Activated T-helper 1 cell treated with anti-CD3 and anti-CD28 coated beads, Interleukin-12 subunit alpha, Interleukin-12 subunit beta, Interleukin-2, Interleukin-4 antibody, amounts not matched to agents 30 ng/mL and 10 ng/mL and 1 ng/mL, durations not matched to agents 14 hours and 24 hours and 36 hours (primary cell): ENCODE data around the gene FBXL7. TPM values are rescaled to one million over a fixed set of nuclear protein-coding genes. Genes with fewer than 3 reads are reported as not detected.

Source experiments
- DNase-seq: peaks from one replicate; pipeline ENCODE4 v3.0.0; 2021; ENCODE audit warnings: low spot score
- H3K27ac Mint-ChIP-seq: one replicate; pipeline ENCODE4 v1.8.0; 2021; ENCODE audit warnings: mild to moderate bottlenecking, mixed read lengths
- H3K27me3 Mint-ChIP-seq: one replicate; pipeline ENCODE4 v1.8.0; 2022; ENCODE audit warnings: mild to moderate bottlenecking, moderate library complexity, mixed read lengths; ENCODE audit not compliant: insufficient read depth
- H3K36me3 Mint-ChIP-seq: one replicate; pipeline ENCODE4 v1.8.0; 2021; ENCODE audit warnings: low read depth, mixed read lengths
- H3K4me1 Mint-ChIP-seq: one replicate; pipeline ENCODE4 v1.8.0; 2021; ENCODE audit warnings: low read depth, mixed read lengths
- H3K4me3 Mint-ChIP-seq: one replicate; pipeline ENCODE4 v1.8.0; 2021; ENCODE audit warnings: mild to moderate bottlenecking, moderate library complexity, mixed read lengths
- H3K9me3 Mint-ChIP-seq: one replicate; pipeline ENCODE4 v1.8.0; 2021; ENCODE audit warnings: mixed read lengths
- intact Hi-C: fragments of 100-400 bp; cut with micrococcal nuclease; formaldehyde crosslinking; loops from one replicate; pipeline ENCODE4 v1.15.1; 2024
- total RNA-seq: library from RNA; stranded (reverse); gene quantifications from 2 replicates; pipeline ENCODE4 v1.2.3, GENCODE V29; 2022

Gene FBXL7
- total RNA-seq, 1 donor from 2014 or later = not detected

DNA sequence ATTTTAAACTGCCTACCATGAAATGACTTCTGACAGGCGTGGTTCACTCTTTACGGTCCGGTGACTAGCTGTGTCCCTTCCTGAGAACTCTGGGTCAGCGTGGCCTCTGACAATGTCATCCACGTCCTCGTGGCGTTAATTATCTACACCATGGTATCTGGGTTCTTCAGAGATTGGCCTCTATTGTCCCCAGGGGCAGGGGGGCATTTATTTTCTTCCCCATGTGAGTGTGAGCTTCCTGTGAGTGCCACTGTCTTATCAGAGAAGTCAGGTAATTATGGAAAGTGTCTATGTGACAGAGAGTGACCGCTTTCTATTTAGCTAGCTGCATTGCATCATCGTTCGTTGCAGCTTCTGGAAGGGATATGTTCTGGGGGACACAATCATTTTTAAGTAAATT, 77.2 kb downstream of the FBXL7 start:
- Mint-ChIP-seq H3K4me1 (no peaks in the 10 kb centered on the region), H3K36me3 (no peaks in the 10 kb centered on the region), H3K9me3 (peaks cover 5% of the 10 kb centered on the region), H3K27me3 (no peaks in the 10 kb centered on the region), H3K4me3 (no peak overlapping the region), H3K27ac (no peak overlapping the region)
- intact Hi-C loops = no loop called here
- DNase-seq = no peak

DNA sequence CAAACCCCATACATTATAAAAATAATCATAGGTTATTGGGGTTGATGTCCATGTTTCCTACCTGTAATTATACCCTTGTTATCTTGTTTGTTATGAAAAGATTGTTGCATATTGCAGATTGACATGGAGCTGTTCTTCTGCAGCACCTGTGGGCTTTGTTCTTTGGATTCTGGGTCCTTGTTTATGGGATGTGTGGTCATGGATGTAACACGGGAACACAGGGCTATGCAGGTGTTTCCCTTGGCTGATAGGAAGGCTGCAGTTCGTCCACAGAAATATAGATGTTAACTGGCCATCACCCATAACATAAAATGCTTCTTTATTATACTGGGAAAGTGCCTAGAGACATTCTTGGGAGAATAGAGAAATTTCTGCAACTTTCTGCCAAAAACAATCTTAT, 77.9 kb downstream of the FBXL7 start:
- intact Hi-C loops = no loop called here
- H3K27me3 Mint-ChIP-seq = no peaks in the 10 kb centered on the region
- no peak overlapping the region for H3K4me3 Mint-ChIP-seq
- H3K27ac Mint-ChIP-seq = no peak overlapping the region
- no peaks in the 10 kb centered on the region for H3K36me3 Mint-ChIP-seq
- peaks cover 5% of the 10 kb centered on the region for H3K9me3 Mint-ChIP-seq
- no peaks in the 10 kb centered on the region for H3K4me1 Mint-ChIP-seq
- DNase-seq = no peak

DNA sequence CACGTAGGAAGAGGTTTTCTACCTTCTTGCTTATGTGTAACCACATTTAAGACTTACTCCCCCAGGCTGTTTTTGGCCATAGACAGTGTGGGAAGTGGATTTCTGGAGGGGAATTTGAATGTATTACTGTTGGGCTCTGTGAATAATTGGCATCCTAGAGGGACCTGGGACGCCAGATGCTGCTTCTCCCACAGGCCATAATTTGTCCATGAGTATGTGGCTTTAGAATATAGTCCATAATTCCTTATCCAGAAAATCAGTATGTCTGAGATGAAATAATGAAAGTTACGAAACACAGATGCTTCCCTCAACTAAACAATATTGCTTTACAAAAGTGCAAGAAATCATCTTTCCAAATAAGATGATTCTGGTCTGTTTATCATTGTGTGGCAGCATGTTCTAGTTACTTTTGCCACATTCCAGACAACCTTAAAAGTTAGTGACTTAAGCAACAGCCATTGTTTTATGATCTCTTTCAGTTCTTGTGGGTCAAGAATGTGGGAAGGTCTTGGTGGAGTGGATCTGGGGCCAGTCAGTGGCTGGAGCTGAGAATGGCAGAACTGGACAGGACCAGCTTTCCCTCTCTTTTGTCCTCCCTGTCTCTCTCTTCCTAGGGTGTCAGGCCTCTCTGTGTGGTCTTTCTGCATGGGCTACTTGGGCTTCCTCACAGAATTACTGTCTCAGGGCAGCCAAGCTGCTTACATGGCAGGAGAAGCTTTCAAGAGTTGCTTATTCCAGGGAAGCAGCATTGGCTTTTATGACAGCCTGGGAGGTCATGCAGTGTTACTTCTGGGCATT, 79.4 kb downstream of the FBXL7 start:
- Mint-ChIP-seq H3K27me3 (no peaks in the 10 kb centered on the region), H3K36me3 (no peaks in the 10 kb centered on the region), H3K9me3 (peaks cover 8% of the 10 kb centered on the region), H3K27ac (no peak overlapping the region), H3K4me1 (no peaks in the 10 kb centered on the region), H3K4me3 (no peak overlapping the region)
- DNase-seq = no peak
- intact Hi-C loops = no loop called here

- Mint-ChIP-seq H3K27me3 (no peaks in the 10 kb centered on the region), H3K9me3 (peaks cover 11% of the 10 kb centered on the region), H3K36me3 (no peaks in the 10 kb centered on the region), H3K4me3 (no peak overlapping the region), H3K27ac (no peak overlapping the region), H3K4me1 (no peaks in the 10 kb centered on the region)
- intact Hi-C loops = no loop called here
- DNase-seq = no peak
These were observed 84.5 kb downstream of the FBXL7 start for GRCh38 chr5:15584528-15584927.

DNA sequence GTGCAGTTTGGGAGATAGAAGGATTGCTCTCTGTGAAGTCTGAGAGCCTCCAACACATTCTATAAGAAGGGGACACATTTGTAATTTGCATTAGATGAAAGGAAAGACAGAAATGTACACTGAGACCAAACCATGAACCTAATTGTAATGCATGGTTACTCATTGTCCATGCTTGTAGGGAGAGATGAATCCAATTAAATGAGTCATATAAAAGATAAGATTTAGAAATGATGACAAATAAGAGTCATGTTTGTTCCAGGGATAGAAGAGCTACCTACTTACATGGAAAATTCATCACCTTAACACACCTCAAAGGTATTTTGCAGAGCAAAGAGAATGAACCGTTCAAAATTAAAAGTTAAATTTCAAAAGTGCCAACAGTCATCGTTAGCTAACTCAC, 85.1 kb downstream of the FBXL7 start:
- no peaks in the 10 kb centered on the region for H3K27me3 Mint-ChIP-seq
- no peak overlapping the region for H3K4me3 Mint-ChIP-seq
- DNase-seq = no peak
- no peak overlapping the region for H3K27ac Mint-ChIP-seq
- no peaks in the 10 kb centered on the region for H3K36me3 Mint-ChIP-seq
- H3K4me1 Mint-ChIP-seq = no peaks in the 10 kb centered on the region
- H3K9me3 Mint-ChIP-seq = peaks cover 11% of the 10 kb centered on the region
- intact Hi-C loops = no loop called here

DNA sequence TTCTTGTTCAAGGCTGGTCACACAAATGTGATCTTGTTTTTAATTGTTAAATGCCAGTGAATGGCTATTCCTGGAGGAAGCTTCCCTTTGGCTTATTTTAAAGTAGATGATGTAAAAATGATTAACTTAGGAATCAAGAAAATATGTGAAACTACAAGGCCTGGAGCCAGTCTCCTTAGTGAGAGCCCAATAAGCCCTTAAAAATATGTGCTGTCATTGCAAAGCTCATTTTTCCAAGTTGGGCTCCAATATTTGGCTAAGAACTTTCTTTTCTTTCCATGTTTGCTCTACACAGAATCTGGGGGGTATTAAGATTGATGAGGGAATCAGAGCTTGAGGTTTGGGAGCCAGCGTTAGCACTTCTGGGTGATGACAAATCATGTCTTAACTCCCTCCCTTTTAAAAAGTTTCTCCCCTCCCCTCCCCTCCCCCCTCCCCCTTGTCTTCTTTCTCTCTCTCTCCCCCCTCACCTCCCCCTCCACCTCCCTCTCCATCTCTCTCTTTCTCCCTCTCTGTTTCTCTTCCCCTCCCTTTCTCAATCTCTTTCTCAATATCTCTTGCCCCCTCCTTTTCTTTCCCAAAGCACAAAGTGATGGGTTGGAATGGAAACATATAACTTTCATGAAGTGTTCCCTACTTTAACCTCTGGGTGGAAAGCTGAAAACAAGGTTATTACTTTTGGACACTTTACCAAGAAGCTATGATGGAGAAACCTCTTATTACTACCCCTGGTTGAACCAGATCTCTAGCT, 86.0 kb downstream of the FBXL7 start:
- peaks cover 6% of the 10 kb centered on the region for H3K9me3 Mint-ChIP-seq

GRCh38 chr5:15587916-15588315, 87.9 kb downstream of the FBXL7 start:
- intact Hi-C loops = no loop called here
- Mint-ChIP-seq H3K27ac (no peak overlapping the region), H3K27me3 (no peaks in the 10 kb centered on the region), H3K4me3 (no peak overlapping the region), H3K4me1 (no peaks in the 10 kb centered on the region), H3K36me3 (no peaks in the 10 kb centered on the region), H3K9me3 (peaks cover 6% of the 10 kb centered on the region)
- DNase-seq = no peak

More for the DNA sequence above, 86.0 kb downstream of the FBXL7 start:
- no peak for DNase-seq
- intact Hi-C loops = no loop called here
- Mint-ChIP-seq H3K4me3 (no peak overlapping the region), H3K27me3 (no peaks in the 10 kb centered on the region), H3K27ac (no peak overlapping the region), H3K4me1 (no peaks in the 10 kb centered on the region), H3K36me3 (no peaks in the 10 kb centered on the region)

DNA sequence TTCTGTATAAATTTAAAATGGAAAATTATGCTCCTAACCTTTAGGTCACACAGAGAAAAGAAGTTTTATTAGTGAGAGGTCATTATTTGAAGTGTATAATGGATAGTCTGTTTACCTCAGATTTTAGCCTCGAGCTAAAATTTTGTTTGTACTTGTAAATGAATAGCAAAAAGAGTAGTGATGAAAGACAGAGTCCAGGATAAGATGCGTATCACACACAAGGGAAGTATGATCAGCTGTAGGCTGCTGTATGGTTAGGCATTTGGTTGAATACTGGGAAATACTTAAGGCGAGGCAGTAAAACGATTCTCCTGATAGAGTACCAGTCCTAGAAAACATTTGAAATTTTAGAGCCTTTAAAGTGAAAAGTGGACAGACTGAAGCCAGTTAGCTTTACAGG, 92.7 kb downstream of the FBXL7 start:
- Mint-ChIP-seq H3K36me3 (no peaks in the 10 kb centered on the region), H3K27ac (no peak overlapping the region), H3K4me3 (no peak overlapping the region), H3K9me3 (no peaks in the 10 kb centered on the region), H3K27me3 (no peaks in the 10 kb centered on the region), H3K4me1 (no peaks in the 10 kb centered on the region)
- DNase-seq = no peak
- intact Hi-C loops = no loop called here

- Mint-ChIP-seq H3K36me3 (no peaks in the 10 kb centered on the region), H3K9me3 (no peaks in the 10 kb centered on the region), H3K4me1 (no peaks in the 10 kb centered on the region), H3K27me3 (no peaks in the 10 kb centered on the region), H3K27ac (no peak overlapping the region), H3K4me3 (no peak overlapping the region)
- DNase-seq = no peak
- intact Hi-C loops = no loop called here
These were observed 95.1 kb downstream of the FBXL7 start for GRCh38 chr5:15594977-15595568.

GRCh38 chr5:15595929-15596328, 95.9 kb downstream of the FBXL7 start:
- no peak for DNase-seq
- Mint-ChIP-seq H3K9me3 (no peaks in the 10 kb centered on the region), H3K27ac (no peak overlapping the region), H3K4me3 (no peak overlapping the region), H3K27me3 (no peaks in the 10 kb centered on the region), H3K4me1 (no peaks in the 10 kb centered on the region), H3K36me3 (no peaks in the 10 kb centered on the region)
- intact Hi-C loops = no loop called here

- DNase-seq = no peak
- no peak overlapping the region for H3K27ac Mint-ChIP-seq
- H3K36me3 Mint-ChIP-seq = no peaks in the 10 kb centered on the region
- H3K9me3 Mint-ChIP-seq = no peaks in the 10 kb centered on the region
- intact Hi-C loops = no loop called here
- H3K27me3 Mint-ChIP-seq = no peaks in the 10 kb centered on the region
- H3K4me1 Mint-ChIP-seq = no peaks in the 10 kb centered on the region
- H3K4me3 Mint-ChIP-seq = no peak overlapping the region
These were observed 97.0 kb downstream of the FBXL7 start for GRCh38 chr5:15596936-15597335.

DNA sequence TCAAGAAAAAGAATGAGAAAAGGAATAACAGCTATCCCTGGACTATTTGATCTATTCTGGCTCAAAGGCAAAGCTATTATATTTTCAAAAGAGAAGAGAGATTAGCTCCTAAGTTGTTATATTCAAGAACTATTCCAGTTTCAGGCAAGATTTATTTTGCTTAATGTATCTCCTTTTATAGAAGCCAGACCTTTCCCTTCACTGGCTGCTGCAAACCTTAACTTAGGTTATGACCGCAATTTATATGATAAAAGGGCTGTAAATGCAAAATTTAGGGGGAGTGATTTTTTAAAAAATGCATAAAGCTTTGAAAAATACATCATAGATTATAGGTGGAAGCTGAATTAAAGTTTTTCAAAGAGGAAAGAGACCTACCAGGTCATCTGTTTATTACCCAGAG, 97.8 kb downstream of the FBXL7 start:
- Mint-ChIP-seq H3K9me3 (no peaks in the 10 kb centered on the region), H3K4me3 (no peak overlapping the region), H3K4me1 (no peaks in the 10 kb centered on the region), H3K27ac (no peak overlapping the region), H3K27me3 (no peaks in the 10 kb centered on the region), H3K36me3 (no peaks in the 10 kb centered on the region)
- intact Hi-C loops = no loop called here
- no peak for DNase-seq

DNA sequence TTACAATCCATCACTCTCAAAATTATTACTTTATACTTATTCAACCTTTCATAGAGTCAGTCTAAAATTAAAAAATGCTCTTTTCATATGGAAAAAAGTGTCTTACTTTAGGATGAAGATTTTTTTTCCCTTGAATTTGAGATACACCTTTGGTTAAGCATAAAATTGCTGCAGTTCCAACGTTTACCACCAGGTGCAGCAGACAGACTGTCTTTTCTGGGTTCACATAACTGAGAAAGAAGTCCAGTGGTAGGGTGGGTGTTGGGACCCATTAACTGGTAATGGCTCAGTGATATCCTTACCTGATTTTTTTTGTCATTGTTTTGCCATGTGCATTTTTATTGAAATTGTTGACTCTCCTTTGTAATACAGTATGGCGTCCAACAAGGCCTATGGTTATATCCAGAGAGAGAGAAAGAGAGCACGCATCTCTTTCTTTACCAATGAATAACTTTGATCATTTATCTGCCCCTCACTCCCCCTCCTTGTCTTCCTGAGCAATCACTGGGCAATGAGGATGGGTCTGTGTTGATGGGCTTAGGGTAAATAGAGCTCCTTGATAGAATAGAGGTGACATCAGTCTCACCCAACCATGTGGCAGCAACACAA, 98.4 kb downstream of the FBXL7 start:
- intact Hi-C loops = no loop called here
- Mint-ChIP-seq H3K27me3 (no peaks in the 10 kb centered on the region), H3K4me3 (no peak overlapping the region), H3K4me1 (no peaks in the 10 kb centered on the region), H3K9me3 (no peaks in the 10 kb centered on the region), H3K36me3 (no peaks in the 10 kb centered on the region), H3K27ac (no peak overlapping the region)
- DNase-seq = no peak
